GM12891 (cell line): ENCODE measurements around the gene PRR7.

ENCODE experiments used
- PAX5 ChIP-seq: IDR thresholded peaks from 2 replicates; pipeline ENCODE4 v1.6.1; 2011; ENCODE audit warnings: low read length, moderate library complexity, mild to moderate bottlenecking; ENCODE audit not compliant: insufficient read depth, severe bottlenecking
- POLR2A ChIP-seq: IDR thresholded peaks from 2 replicates; pipeline ENCODE4 v1.6.1; 2011; ENCODE audit warnings: low read depth, low read length, control low read depth
- POLR2AphosphoS5 ChIP-seq: IDR thresholded peaks from 2 replicates; pipeline ENCODE4 v1.6.1; 2011; ENCODE audit warnings: low read depth, low read length, control low read depth
- SPI1 ChIP-seq: IDR thresholded peaks from 2 replicates; pipeline ENCODE4 v1.6.1; 2011; ENCODE audit warnings: low read depth, low read length, control low read depth
- TAF1 ChIP-seq: IDR thresholded peaks from 2 replicates; pipeline ENCODE4 v1.6.1; 2011; ENCODE audit warnings: low read depth, low read length, control low read depth

DNA sequence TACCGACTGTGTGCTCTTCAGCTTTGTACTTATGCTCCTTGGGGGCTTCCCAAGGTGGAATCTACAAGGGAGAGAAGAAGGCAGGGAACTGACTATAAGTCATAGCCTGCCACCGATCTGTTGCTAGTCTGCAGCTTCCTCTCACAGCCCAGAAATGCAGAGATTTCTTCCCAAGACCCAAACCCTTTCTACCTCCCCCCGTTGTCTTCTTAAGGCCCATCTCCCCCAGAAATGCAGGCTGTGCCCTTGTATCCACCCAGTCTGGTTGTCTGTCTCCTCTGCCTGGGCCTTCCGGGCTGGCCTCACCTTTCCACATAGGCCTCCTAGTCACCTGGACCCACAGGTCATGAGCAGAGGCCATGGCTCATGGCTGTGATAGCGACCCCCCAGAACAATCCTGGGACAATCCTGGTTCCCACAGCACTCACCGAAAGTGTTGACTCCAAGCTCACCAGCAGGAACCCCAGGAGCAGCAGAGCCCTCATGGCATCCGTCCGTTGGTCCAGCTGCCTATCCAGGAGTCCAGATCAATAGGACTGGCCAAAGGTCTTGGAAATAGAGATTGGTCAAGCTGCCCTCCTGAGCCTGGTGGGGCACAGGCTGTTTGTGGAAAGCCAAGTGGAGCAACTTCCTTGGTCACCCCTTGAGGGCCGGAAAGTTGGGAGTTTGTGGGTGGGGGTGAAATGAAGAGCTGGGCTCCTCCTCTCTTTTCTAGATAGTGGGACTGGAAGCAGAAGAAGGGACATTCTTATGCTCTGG is 37.4 kb upstream of the PRR7 start, which contains the start of gene F12:
- TF ChIP-seq POLR2AphosphoS5, result no peak
- TF ChIP-seq POLR2A, result no peak
- no peak for TF ChIP-seq TAF1
- TF ChIP-seq PAX5, result no peak
- no peak for TF ChIP-seq SPI1
